C4-2B (cell line): ENCODE measurements around the gene PELO.
A peak's percentile ranks its signal among the peaks of the same experiment; 100 is the strongest.

Source experiments
- H3K27ac ChIP-seq: fragments of 450-650 bp; 2 replicates; pipeline ENCODE4 v1.5.1; 2017
- CTCF ChIP-seq: fragments of 450-650 bp; conservative IDR thresholded peaks from 2 replicates; pipeline ENCODE4 v1.5.1; 2017; ENCODE audit warnings: mild to moderate bottlenecking
- ZFX ChIP-seq: fragments of 450-650 bp; IDR thresholded peaks from 2 replicates; pipeline ENCODE4 v1.6.1; 2017

PELO gene

GRCh38 chr5:52779213-52779612, 8.5 kb upstream of the PELO start:
- TF ChIP-seq ZFX (no peak), CTCF (no peak)
- no peak overlapping the region for H3K27ac ChIP-seq

GRCh38 chr5:52783226-52783959, 4.3 kb upstream of the PELO start:
- H3K27ac ChIP-seq = no peak overlapping the region

GRCh38 chr5:52784737-52785136, 3.0 kb upstream of the PELO start:
- no peak for TF ChIP-seq CTCF
- no peak for TF ChIP-seq ZFX
- H3K27ac ChIP-seq = no peak overlapping the region

More at GRCh38 chr5:52783226-52783959, 4.3 kb upstream of the PELO start:
- TF ChIP-seq ZFX (no peak), CTCF (no peak)

- TF ChIP-seq CTCF = no peak
- TF ChIP-seq ZFX = no peak
- no peak overlapping the region for H3K27ac ChIP-seq
Observed at GRCh38 chr5:52786391-52786790, 1.3 kb upstream of the PELO start.

- no peak overlapping the region for H3K27ac ChIP-seq
- TF ChIP-seq ZFX (no peak), CTCF (peak; percentile 72)
Observed at GRCh38 chr5:52786949-52787599, 642 bp upstream of the PELO start.

GRCh38 chr5:52788505-52788821, 747 bp downstream of the PELO start:
- TF ChIP-seq CTCF (no peak; the same call in 1 of the 2 replicates), ZFX (no peak)
- H3K27ac ChIP-seq = peak overlapping the region; percentile 8; the same call in 1 of the 2 replicates

GRCh38 chr5:52789378-52789777, 1.7 kb downstream of the PELO start:
- H3K27ac ChIP-seq = no peak overlapping the region

More at GRCh38 chr5:52789378-52789777, 1.7 kb downstream of the PELO start:
- no peak for TF ChIP-seq CTCF
- no peak for TF ChIP-seq ZFX
